ENCODE data around the gene MUC12. TPM values are rescaled to one million over a fixed set of nuclear protein-coding genes. Genes with fewer than 3 reads are reported as not detected.

Gene MUC12
- total and polyA plus RNA-seq, 4 donors = 0.16 TPM; not detected in 3

- TF ChIP-seq GABPA (IDR thresholded peaks at IDR 0.05 in 1 of 2, conservative IDR thresholded peaks at IDR 0.05 in 1 of 2) (no peak), HNF4G (IDR thresholded peaks at IDR 0.05) (no peak), CTCF (IDR thresholded peaks at IDR 0.05; ENCODE audit: low read depth, low read length, missing input control) (no peak), MAX (IDR thresholded peaks at IDR 0.05) (no peak), ZBTB33 (IDR thresholded peaks at IDR 0.05) (no peak), FOXA2 (IDR thresholded peaks at IDR 0.05) (no peak)
- Histone ChIP-seq H3K27me3 (ENCODE audit: control insufficient read depth in 4 of 4, insufficient read depth in 4 of 4, low read length in 3 of 4) (peaks cover 0 to 7% (median 0%) of the 10 kb centered on the region in 4 donors), H3K4me1 (ENCODE audit: control insufficient read depth in 4 of 4, insufficient read depth in 4 of 4, low read length in 3 of 4) (no peaks in the 10 kb centered on the region), H3K4me3 (ENCODE audit: low read depth in 1 of 3, low read length in 3 of 3) (no peak overlapping the region), H3K9ac (ENCODE audit: low read depth in 1 of 2, low read length in 2 of 2) (no peak overlapping the region), H3K27ac (ENCODE audit: low read depth in 1 of 2, low read length in 2 of 2) (no peak overlapping the region), H3K9me3 (ENCODE audit: control insufficient read depth in 4 of 4, low read length in 3 of 4) (no peaks in the 10 kb centered on the region), H3K36me3 (ENCODE audit: control insufficient read depth in 4 of 4, insufficient read depth in 3 of 4, low read depth in 1 of 4, low read length in 3 of 4) (no peaks in the 10 kb centered on the region)
- no peak for DNase-seq (ENCODE audit: low spot score)
- 92% methylated on average over 6 of the region's 6 CpGs for WGBS
Measured at GRCh38 chr7:101012931-101013330, 43.6 kb downstream of the MUC12 start.

- peaks cover 0 to 5% (median 0%) of the 10 kb centered on the region in 4 donors for H3K27me3 ChIP-seq (ENCODE audit: control insufficient read depth in 4 of 4, insufficient read depth in 4 of 4, low read length in 3 of 4)
- H3K9me3 ChIP-seq (ENCODE audit: control insufficient read depth in 4 of 4, low read length in 3 of 4) = no peaks in the 10 kb centered on the region
- TF ChIP-seq REST (IDR thresholded peaks at IDR 0.05) (no peak), TAF1 (conservative IDR thresholded peaks at IDR 0.05) (no peak), HNF4G (IDR thresholded peaks at IDR 0.05) (no peak), FOXA2 (IDR thresholded peaks at IDR 0.05) (no peak), MAX (IDR thresholded peaks at IDR 0.05) (no peak), YY1 (IDR thresholded peaks at IDR 0.05) (no peak), CTCF (IDR thresholded peaks at IDR 0.05; ENCODE audit: low read depth, low read length, missing input control) (no peak), JUND (IDR thresholded peaks at IDR 0.05) (no peak), HNF4A (conservative IDR thresholded peaks at IDR 0.05) (no peak)
- H3K9ac ChIP-seq (ENCODE audit: low read depth in 1 of 2, low read length in 2 of 2) = no peak overlapping the region
- WGBS = 72% methylated on average over 8 of the region's 8 CpGs
- DNase-seq (ENCODE audit: low spot score) = no peak
- no peak overlapping the region for H3K4me3 ChIP-seq (ENCODE audit: low read depth in 1 of 3, low read length in 3 of 3)
- H3K27ac ChIP-seq (ENCODE audit: low read depth in 1 of 2, low read length in 2 of 2) = no peak overlapping the region
- H3K4me1 ChIP-seq (ENCODE audit: control insufficient read depth in 4 of 4, insufficient read depth in 4 of 4, low read length in 3 of 4) = no peaks in the 10 kb centered on the region
- H3K36me3 ChIP-seq (ENCODE audit: control insufficient read depth in 4 of 4, insufficient read depth in 3 of 4, low read depth in 1 of 4, low read length in 3 of 4) = no peaks in the 10 kb centered on the region
Measured at GRCh38 chr7:101015626-101016025, 46.3 kb downstream of the MUC12 start.

Measured in liver (tissue), 9 donors.